ENCODE measurements around the gene ASH1L.

GRCh38 chr1:155297384-155297783, 265.2 kb downstream of the ASH1L start:
- TF ChIP-seq RELA (CRISPR knock-in tag; IDR thresholded peaks at IDR 0.05; ENCODE audit: borderline replicate concordance), result no peak
- TF ChIP-seq TP53 (CRISPR knock-in tag; IDR thresholded peaks at IDR 0.05), result no peak
- no peak for TF ChIP-seq FOXJ3 (CRISPR knock-in tag; IDR thresholded peaks at IDR 0.05; ENCODE audit: borderline replicate concordance)
- TF ChIP-seq ZNF138 (CRISPR knock-in tag; conservative IDR thresholded peaks at IDR 0.05), result no peak
- TF ChIP-seq CTCF (IDR thresholded peaks at IDR 0.05), result no peak
- no peak for TF ChIP-seq TEAD4 (CRISPR knock-in tag; IDR thresholded peaks at IDR 0.05)

Measured in WTC11 (cell line).